ENCODE measurements around the gene KRTAP1-3. TPM values are rescaled to one million over a fixed set of nuclear protein-coding genes. Genes with fewer than 3 reads are reported as not detected.

KRTAP1-3 gene
- total and polyA plus RNA-seq, 5 donors from 2014 or later: not detected

- Mint-ChIP-seq H3K4me1 (no peaks in the 10 kb centered on the region), H3K36me3 (no peaks in the 10 kb centered on the region), H3K9me3 (peaks cover 0 to 1% (median 0%) of the 10 kb centered on the region in 7 donors), H3K27me3 (peaks cover 40% of the 10 kb centered on the region), H3K27ac (no peak within 1 kb of the TSS), H3K4me3 (no peak within 1 kb of the TSS)
- DNase-seq (no peak), ATAC-seq (ENCODE audit: low read depth in 2 of 2) (no peak)
- Histone ChIP-seq H3K27ac (ENCODE audit: insufficient read depth, low read length, poor library complexity, severe bottlenecking) (no peak within 1 kb of the TSS), H3K9me3 (ENCODE audit: control insufficient read depth in 2 of 2, low read length in 2 of 2) (no peaks in the 10 kb centered on the region), H3K4me1 (ENCODE audit: control insufficient read depth, insufficient read depth, low read length, poor library complexity, severe bottlenecking) (no peaks in the 10 kb centered on the region), H3K36me3 (ENCODE audit: control insufficient read depth, insufficient read depth, low read length) (no peaks in the 10 kb centered on the region), H3K27me3 (ENCODE audit: control insufficient read depth, insufficient read depth, low read length) (no peaks in the 10 kb centered on the region), H3K4me3 (ENCODE audit: low read depth, low read length) (no peak within 1 kb of the TSS)
Observed at GRCh38 chr17:41029633-41030245, 4.9 kb downstream of the KRTAP1-3 start, which contains the start of gene KRTAP1-4. Gene KRTAP1-4, minus strand, starts transcription at chr17:41030195. Its CDS starts 117 bp downstream, at chr17:41030078.

- Mint-ChIP-seq H3K27me3 (peaks cover 40% of the 10 kb centered on the region), H3K27ac (no peak within 1 kb of the TSS), H3K9me3 (peaks cover 0 to 1% (median 0%) of the 10 kb centered on the region in 7 donors), H3K4me3 (no peak within 1 kb of the TSS), H3K4me1 (no peaks in the 10 kb centered on the region), H3K36me3 (no peaks in the 10 kb centered on the region)
- Histone ChIP-seq H3K4me1 (ENCODE audit: control insufficient read depth, insufficient read depth, low read length, poor library complexity, severe bottlenecking) (no peaks in the 10 kb centered on the region), H3K9me3 (ENCODE audit: control insufficient read depth in 2 of 2, low read length in 2 of 2) (no peaks in the 10 kb centered on the region), H3K36me3 (ENCODE audit: control insufficient read depth, insufficient read depth, low read length) (no peaks in the 10 kb centered on the region), H3K4me3 (ENCODE audit: low read depth, low read length) (no peak within 1 kb of the TSS), H3K27me3 (ENCODE audit: control insufficient read depth, insufficient read depth, low read length) (peaks cover 2% of the 10 kb centered on the region), H3K27ac (ENCODE audit: insufficient read depth, low read length, poor library complexity, severe bottlenecking) (no peak within 1 kb of the TSS)
- DNase-seq (no peak), ATAC-seq (ENCODE audit: low read depth in 2 of 2) (no peak)
Observed at GRCh38 chr17:41026715-41027471, 7.8 kb downstream of the KRTAP1-3 start, which contains the start of gene KRTAP1-5. Gene KRTAP1-5, minus strand, starts transcription at chr17:41027208. Its CDS starts 53 bp downstream, at chr17:41027155.

GRCh38 chr17:41024697-41025096 is 10.0 kb downstream of the KRTAP1-3 start:
- H3K4me3 ChIP-seq (ENCODE audit: low read depth, low read length): no peak overlapping the region
- Mint-ChIP-seq H3K27ac (no peak overlapping the region), H3K27me3 (peaks cover 29% of the 10 kb centered on the region), H3K36me3 (no peaks in the 10 kb centered on the region), H3K4me1 (no peaks in the 10 kb centered on the region), H3K9me3 (peaks cover 0 to 1% (median 0%) of the 10 kb centered on the region in 7 donors), H3K4me3 (no peak overlapping the region)
- peaks cover 9% of the 10 kb centered on the region for H3K27me3 ChIP-seq (ENCODE audit: control insufficient read depth, insufficient read depth, low read length)
- no peak overlapping the region for H3K27ac ChIP-seq (ENCODE audit: insufficient read depth, low read length, poor library complexity, severe bottlenecking)
- H3K4me1 ChIP-seq (ENCODE audit: control insufficient read depth, insufficient read depth, low read length, poor library complexity, severe bottlenecking): no peaks in the 10 kb centered on the region
- H3K36me3 ChIP-seq (ENCODE audit: control insufficient read depth, insufficient read depth, low read length): no peaks in the 10 kb centered on the region
- H3K9me3 ChIP-seq (ENCODE audit: control insufficient read depth in 2 of 2, low read length in 2 of 2): no peaks in the 10 kb centered on the region
- ATAC-seq (ENCODE audit: low read depth in 2 of 2) (no peak), DNase-seq (no peak)

DNA sequence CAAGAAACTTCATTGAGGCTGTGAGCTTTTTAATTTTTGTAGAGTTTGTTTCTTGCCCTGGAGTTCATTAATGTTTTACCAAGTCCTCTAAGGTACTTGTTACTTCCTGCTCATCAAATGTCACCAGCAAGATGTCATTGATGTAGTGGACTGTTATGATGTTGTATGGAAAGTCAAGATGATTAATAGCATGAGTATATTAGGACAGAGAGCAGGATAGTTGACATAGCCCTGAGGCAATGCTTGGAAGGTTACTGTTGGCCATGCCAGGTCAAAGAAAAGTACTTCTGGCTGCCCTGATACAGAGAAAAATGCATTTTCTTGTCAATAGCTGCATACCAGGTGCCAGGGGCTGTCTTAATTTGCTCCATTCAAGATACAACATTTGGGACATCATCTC is 14.3 kb downstream of the KRTAP1-3 start:
- Mint-ChIP-seq H3K4me3 (no peak overlapping the region), H3K27ac (no peak overlapping the region), H3K36me3 (no peaks in the 10 kb centered on the region), H3K4me1 (no peaks in the 10 kb centered on the region), H3K27me3 (peaks cover 16% of the 10 kb centered on the region), H3K9me3 (peaks cover 0 to 1% (median 0%) of the 10 kb centered on the region in 7 donors)
- H3K27ac ChIP-seq (ENCODE audit: insufficient read depth, low read length, poor library complexity, severe bottlenecking): no peak overlapping the region
- DNase-seq (no peak), ATAC-seq (ENCODE audit: low read depth in 2 of 2) (no peak)
- H3K27me3 ChIP-seq (ENCODE audit: control insufficient read depth, insufficient read depth, low read length): peaks cover 16% of the 10 kb centered on the region
- H3K36me3 ChIP-seq (ENCODE audit: control insufficient read depth, insufficient read depth, low read length): no peaks in the 10 kb centered on the region
- H3K4me1 ChIP-seq (ENCODE audit: control insufficient read depth, insufficient read depth, low read length, poor library complexity, severe bottlenecking): no peaks in the 10 kb centered on the region
- no peak overlapping the region for H3K4me3 ChIP-seq (ENCODE audit: low read depth, low read length)
- H3K9me3 ChIP-seq (ENCODE audit: control insufficient read depth in 2 of 2, low read length in 2 of 2): no peaks in the 10 kb centered on the region

GRCh38 chr17:41019415-41019814 is 15.3 kb downstream of the KRTAP1-3 start:
- Mint-ChIP-seq H3K27ac (no peak overlapping the region), H3K4me1 (no peaks in the 10 kb centered on the region), H3K4me3 (no peak overlapping the region), H3K27me3 (peaks cover 12% of the 10 kb centered on the region), H3K36me3 (no peaks in the 10 kb centered on the region), H3K9me3 (peaks cover 0 to under 1% (median 0%) of the 10 kb centered on the region in 7 donors)
- no peaks in the 10 kb centered on the region for H3K36me3 ChIP-seq (ENCODE audit: control insufficient read depth, insufficient read depth, low read length)
- H3K9me3 ChIP-seq (ENCODE audit: control insufficient read depth in 2 of 2, low read length in 2 of 2): no peaks in the 10 kb centered on the region
- no peaks in the 10 kb centered on the region for H3K4me1 ChIP-seq (ENCODE audit: control insufficient read depth, insufficient read depth, low read length, poor library complexity, severe bottlenecking)
- ATAC-seq (ENCODE audit: low read depth in 2 of 2) (no peak), DNase-seq (no peak)
- peaks cover 16% of the 10 kb centered on the region for H3K27me3 ChIP-seq (ENCODE audit: control insufficient read depth, insufficient read depth, low read length)
- no peak overlapping the region for H3K27ac ChIP-seq (ENCODE audit: insufficient read depth, low read length, poor library complexity, severe bottlenecking)
- H3K4me3 ChIP-seq (ENCODE audit: low read depth, low read length): no peak overlapping the region

- no peak overlapping the region for H3K27ac Mint-ChIP-seq
Observed at GRCh38 chr17:41018541-41018940, 16.1 kb downstream of the KRTAP1-3 start.

DNA sequence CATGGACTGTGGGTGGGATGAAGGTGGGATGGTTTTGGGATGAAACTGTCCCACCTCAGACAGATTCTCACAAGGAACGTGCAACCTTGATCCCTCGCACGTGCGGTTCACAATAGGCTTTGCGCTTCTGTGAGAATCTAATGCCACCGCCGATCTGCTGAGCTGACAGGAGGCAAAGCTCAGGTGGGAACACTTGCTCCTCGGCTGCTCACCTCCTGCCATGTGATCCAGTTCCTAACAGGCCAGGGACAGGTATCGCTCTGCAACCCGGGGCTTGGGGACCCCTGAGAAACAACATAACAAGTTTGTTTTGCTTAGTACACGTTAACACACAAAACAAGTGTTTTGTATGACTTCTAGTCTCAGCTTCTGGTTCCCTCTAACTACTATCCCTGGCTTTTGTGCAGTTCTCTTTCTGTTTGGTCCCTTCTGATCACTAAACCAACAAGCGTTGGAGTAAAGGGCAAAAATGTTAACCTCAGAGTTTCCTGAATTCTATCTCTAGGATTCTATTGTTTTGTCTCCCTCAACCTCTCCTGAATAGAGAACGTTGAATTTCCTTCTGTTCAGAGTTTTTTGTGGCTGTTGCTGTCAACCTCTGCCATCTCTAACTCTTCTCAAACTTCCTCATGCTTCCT is 18.0 kb downstream of the KRTAP1-3 start:
- Histone ChIP-seq H3K27me3 (ENCODE audit: control insufficient read depth, insufficient read depth, low read length) (peaks cover 15% of the 10 kb centered on the region), H3K4me1 (ENCODE audit: control insufficient read depth, insufficient read depth, low read length, poor library complexity, severe bottlenecking) (no peaks in the 10 kb centered on the region), H3K4me3 (ENCODE audit: low read depth, low read length) (no peak overlapping the region), H3K27ac (ENCODE audit: insufficient read depth, low read length, poor library complexity, severe bottlenecking) (no peak overlapping the region), H3K36me3 (ENCODE audit: control insufficient read depth, insufficient read depth, low read length) (no peaks in the 10 kb centered on the region), H3K9me3 (ENCODE audit: control insufficient read depth in 2 of 2, low read length in 2 of 2) (no peaks in the 10 kb centered on the region)
- Mint-ChIP-seq H3K27ac (no peak overlapping the region), H3K27me3 (peaks cover 16% of the 10 kb centered on the region), H3K4me1 (no peaks in the 10 kb centered on the region), H3K36me3 (no peaks in the 10 kb centered on the region), H3K4me3 (no peak overlapping the region), H3K9me3 (no peaks in the 10 kb centered on the region)
- DNase-seq (no peak), ATAC-seq (ENCODE audit: low read depth in 2 of 2) (no peak)

More at GRCh38 chr17:41018541-41018940, 16.1 kb downstream of the KRTAP1-3 start:
- ATAC-seq (ENCODE audit: low read depth in 2 of 2) (no peak), DNase-seq (no peak)
- Mint-ChIP-seq H3K36me3 (no peaks in the 10 kb centered on the region), H3K27me3 (peaks cover 12% of the 10 kb centered on the region), H3K9me3 (no peaks in the 10 kb centered on the region), H3K4me3 (no peak overlapping the region), H3K4me1 (no peaks in the 10 kb centered on the region)
- Histone ChIP-seq H3K27ac (ENCODE audit: insufficient read depth, low read length, poor library complexity, severe bottlenecking) (no peak overlapping the region), H3K36me3 (ENCODE audit: control insufficient read depth, insufficient read depth, low read length) (no peaks in the 10 kb centered on the region), H3K4me1 (ENCODE audit: control insufficient read depth, insufficient read depth, low read length, poor library complexity, severe bottlenecking) (no peaks in the 10 kb centered on the region), H3K27me3 (ENCODE audit: control insufficient read depth, insufficient read depth, low read length) (peaks cover 15% of the 10 kb centered on the region), H3K4me3 (ENCODE audit: low read depth, low read length) (no peak overlapping the region), H3K9me3 (ENCODE audit: control insufficient read depth in 2 of 2, low read length in 2 of 2) (no peaks in the 10 kb centered on the region)
